Loucy (cell line): ENCODE results near the gene TNRC6B.

Source experiments
- EZH2phosphoT487 ChIP-seq: fragments of 200-600 bp; IDR thresholded peaks from 2 replicates; pipeline ENCODE4 v1.6.1; 2018; ENCODE audit warnings: antibody characterized with exemption, mild to moderate bottlenecking, moderate library complexity, borderline replicate concordance
- TF ChIP-seq, protein P1 (sequence below): fragments of 200-600 bp; sonication (generic); conservative IDR thresholded peaks from 2 replicates; pipeline ENCODE4 v1.5.1; 2014; ENCODE audit warnings: mild to moderate bottlenecking, antibody characterized with exemption, low read length

DNA sequence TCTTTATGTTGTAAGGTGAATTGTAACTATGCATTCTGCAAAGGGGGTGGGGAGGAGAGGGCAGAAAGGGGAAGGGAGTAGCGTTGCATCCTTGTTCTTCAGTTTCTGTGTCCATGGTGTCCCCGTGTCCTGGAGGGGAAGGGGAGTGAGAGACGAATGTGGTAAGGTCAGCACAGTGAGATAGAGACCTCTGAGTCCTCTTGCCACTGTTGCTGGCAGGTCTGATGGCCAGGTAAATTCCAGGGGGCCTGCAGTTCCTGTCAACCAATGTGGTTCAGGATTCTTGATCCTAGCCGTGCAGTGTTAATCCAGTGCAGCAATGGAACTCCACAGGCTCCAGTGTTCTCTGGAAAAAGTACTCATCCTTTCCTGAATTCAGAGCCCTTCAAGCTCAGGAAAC, 154.0 kb downstream of the TNRC6B start:
- TF ChIP-seq, protein P1, sequence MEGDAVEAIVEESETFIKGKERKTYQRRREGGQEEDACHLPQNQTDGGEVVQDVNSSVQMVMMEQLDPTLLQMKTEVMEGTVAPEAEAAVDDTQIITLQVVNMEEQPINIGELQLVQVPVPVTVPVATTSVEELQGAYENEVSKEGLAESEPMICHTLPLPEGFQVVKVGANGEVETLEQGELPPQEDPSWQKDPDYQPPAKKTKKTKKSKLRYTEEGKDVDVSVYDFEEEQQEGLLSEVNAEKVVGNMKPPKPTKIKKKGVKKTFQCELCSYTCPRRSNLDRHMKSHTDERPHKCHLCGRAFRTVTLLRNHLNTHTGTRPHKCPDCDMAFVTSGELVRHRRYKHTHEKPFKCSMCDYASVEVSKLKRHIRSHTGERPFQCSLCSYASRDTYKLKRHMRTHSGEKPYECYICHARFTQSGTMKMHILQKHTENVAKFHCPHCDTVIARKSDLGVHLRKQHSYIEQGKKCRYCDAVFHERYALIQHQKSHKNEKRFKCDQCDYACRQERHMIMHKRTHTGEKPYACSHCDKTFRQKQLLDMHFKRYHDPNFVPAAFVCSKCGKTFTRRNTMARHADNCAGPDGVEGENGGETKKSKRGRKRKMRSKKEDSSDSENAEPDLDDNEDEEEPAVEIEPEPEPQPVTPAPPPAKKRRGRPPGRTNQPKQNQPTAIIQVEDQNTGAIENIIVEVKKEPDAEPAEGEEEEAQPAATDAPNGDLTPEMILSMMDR = no peak
- no peak for TF ChIP-seq EZH2phosphoT487
